Measurements from ENCODE around the gene ARV1. TPM values are rescaled to one million over a fixed set of nuclear protein-coding genes. Genes with fewer than 3 reads are reported as not detected.

ARV1 gene
- total and polyA plus RNA-seq, 2 of the 13 experiments (the other 11 are each of a cell fraction or from before 2014, with no cell fraction given) = 13.0 to 15.2 TPM

GRCh38 chr1:231027136-231027925 is 48.4 kb downstream of the ARV1 start (continued):
- TF ChIP-seq THAP11 (CRISPR knock-in tag; IDR thresholded peaks at IDR 0.05) = no peak
- no peak for TF ChIP-seq ZFYVE20 (CRISPR knock-in tag; IDR thresholded peaks at IDR 0.05; ENCODE audit: borderline replicate concordance, low read depth)
- peak; percentile 13; the same call in 1 of the 2 replicates for TF ChIP-seq CEBPG (CRISPR knock-in tag; IDR thresholded peaks at IDR 0.05)
- TF ChIP-seq ZBTB26 (CRISPR knock-in tag; IDR thresholded peaks at IDR 0.05; ENCODE audit: borderline replicate concordance) = no peak
- no peak for TF ChIP-seq ZFP1 (CRISPR knock-in tag; IDR thresholded peaks at IDR 0.05)
- no peak for TF ChIP-seq HNRNPL (IDR thresholded peaks at IDR 0.05; ENCODE audit: low read depth, low read length)
- no peak for TF ChIP-seq ZNF850 (CRISPR knock-in tag; conservative IDR thresholded peaks at IDR 0.05)
- TF ChIP-seq CEBPB (IDR thresholded peaks at IDR 0.05; ENCODE audit: borderline replicate concordance, low read depth, low read length) = peak; percentile 57; the same call in 1 of the 2 replicates
- TF ChIP-seq ZBTB1 (CRISPR knock-in tag; IDR thresholded peaks at IDR 0.05; ENCODE audit: borderline replicate concordance) = no peak
- peak; percentile 23; the same call in 1 of the 2 replicates for TF ChIP-seq RARA (CRISPR knock-in tag; IDR thresholded peaks at IDR 0.05)
- no peak for TF ChIP-seq POLR2A (IDR thresholded peaks at IDR 0.05; ENCODE audit: insufficient read depth in 1 of 2, low read depth in 2 of 2, low read length in 2 of 2)
- no peak for TF ChIP-seq ZNF580 (CRISPR knock-in tag; IDR thresholded peaks at IDR 0.05; ENCODE audit: borderline replicate concordance, low read depth)

- Histone ChIP-seq H3K4me2 (ENCODE audit: low read depth, low read length) (no peak overlapping the region), H3K9me3 (ENCODE audit: low read length) (no peaks in the 10 kb centered on the region), H3K9ac (ENCODE audit: insufficient read depth, low read depth, low read length) (no peak overlapping the region), H3K27me3 (ENCODE audit: control insufficient read depth in 1 of 2, insufficient read depth in 2 of 2, low read length in 2 of 2) (peaks cover 0 to 3% of the 10 kb centered on the region in 2 experiments; a peak in 1 of 5 replicates), H3K27ac (ENCODE audit: extremely low read length, insufficient read depth, low read length) (no peak overlapping the region), H4K20me1 (ENCODE audit: insufficient read depth, low read length) (no peaks in the 10 kb centered on the region), H2AFZ (ENCODE audit: low read length) (no peak overlapping the region), H3K4me1 (ENCODE audit: insufficient read depth, low read length) (0 out of 2 replicates have a peak, but pooled peaks cover 6% of the 10 kb centered on the region), H3K79me2 (ENCODE audit: insufficient read depth, low read length) (no peaks in the 10 kb centered on the region), H3K36me3 (replicated peaks in 1 of 2; ENCODE audit: control insufficient read depth in 1 of 2, insufficient read depth in 2 of 2, low read length in 2 of 2) (no peaks in the 10 kb centered on the region), H3K4me3 (replicated peaks in 1 of 3; ENCODE audit: insufficient read depth in 1 of 3, low read depth in 2 of 3, low read length in 3 of 3) (no peak overlapping the region)
- intact Hi-C loops (cut with micrococcal nuclease; ENCODE audit: unreplicated experiment) (no loop called here), in situ Hi-C loops (cut with HindIII; ENCODE audit: extremely low pct_ligation_motif_present, low pct_unique_long_range_greater_than_20kb) (no loop called here)
- no peak for FAIRE-seq
- BruUV-seq (replicated peaks) = no TSS peak
- ATAC-seq = 0 out of 3 replicates have a peak, but pooled peaks have one; percentile 23
- ChIA-PET POLR2A (no interaction called here), CTCF (ENCODE audit: low intra/inter-chr PET ratio, low total read pairs) (no interaction called here)
- 69% methylated on average over 4 of the region's 10 CpGs for WGBS (ENCODE audit: low lambda C conversion rate)
- no peak for DNase-seq (ENCODE audit: low spot score)
- no peak for TF ChIP-seq SALL2 (CRISPR knock-in tag; IDR thresholded peaks at IDR 0.05)
- no peak for TF ChIP-seq SOX13 (IDR thresholded peaks at IDR 0.05)
- TF ChIP-seq SOX13 (CRISPR knock-in tag; conservative IDR thresholded peaks at IDR 0.05 in 1 of 2, IDR thresholded peaks at IDR 0.05 in 1 of 2) = no peak
- TF ChIP-seq ZNF780A (CRISPR knock-in tag; IDR thresholded peaks at IDR 0.05) = no peak
- TF ChIP-seq KAT2B (IDR thresholded peaks at IDR 0.05; ENCODE audit: borderline replicate concordance, low read depth, low read length) = no peak
- no peak for TF ChIP-seq SATB2 (CRISPR knock-in tag; IDR thresholded peaks at IDR 0.05)
- TF ChIP-seq ZNF460 (CRISPR knock-in tag; IDR thresholded peaks at IDR 0.05; ENCODE audit: borderline replicate concordance) = no peak
- TF ChIP-seq PHF20 (CRISPR knock-in tag; IDR thresholded peaks at IDR 0.05) = no peak
- TF ChIP-seq ZNF282 (IDR thresholded peaks at IDR 0.05; ENCODE audit: partially characterized antibody) = no peak
- no peak for TF ChIP-seq HOMEZ (CRISPR knock-in tag; IDR thresholded peaks at IDR 0.05; ENCODE audit: low read depth)
- TF ChIP-seq ZNF766 (CRISPR knock-in tag; IDR thresholded peaks at IDR 0.05; ENCODE audit: borderline replicate concordance) = no peak
These were observed 49.1 kb downstream of the ARV1 start for GRCh38 chr1:231027971-231028370.

All from HepG2 (cell line).